HG03039 (cell line): Measurements from ENCODE around the gene C10orf67.

Experiments used
- ATAC-seq: cut with Tn5 transposase; IDR thresholded peaks from one replicate; pipeline ENCODE4 v1.9.1; 2021; ENCODE audit warnings: mild to moderate bottlenecking, moderate library complexity; ENCODE audit not compliant: unreplicated experiment

C10orf67 gene

DNA sequence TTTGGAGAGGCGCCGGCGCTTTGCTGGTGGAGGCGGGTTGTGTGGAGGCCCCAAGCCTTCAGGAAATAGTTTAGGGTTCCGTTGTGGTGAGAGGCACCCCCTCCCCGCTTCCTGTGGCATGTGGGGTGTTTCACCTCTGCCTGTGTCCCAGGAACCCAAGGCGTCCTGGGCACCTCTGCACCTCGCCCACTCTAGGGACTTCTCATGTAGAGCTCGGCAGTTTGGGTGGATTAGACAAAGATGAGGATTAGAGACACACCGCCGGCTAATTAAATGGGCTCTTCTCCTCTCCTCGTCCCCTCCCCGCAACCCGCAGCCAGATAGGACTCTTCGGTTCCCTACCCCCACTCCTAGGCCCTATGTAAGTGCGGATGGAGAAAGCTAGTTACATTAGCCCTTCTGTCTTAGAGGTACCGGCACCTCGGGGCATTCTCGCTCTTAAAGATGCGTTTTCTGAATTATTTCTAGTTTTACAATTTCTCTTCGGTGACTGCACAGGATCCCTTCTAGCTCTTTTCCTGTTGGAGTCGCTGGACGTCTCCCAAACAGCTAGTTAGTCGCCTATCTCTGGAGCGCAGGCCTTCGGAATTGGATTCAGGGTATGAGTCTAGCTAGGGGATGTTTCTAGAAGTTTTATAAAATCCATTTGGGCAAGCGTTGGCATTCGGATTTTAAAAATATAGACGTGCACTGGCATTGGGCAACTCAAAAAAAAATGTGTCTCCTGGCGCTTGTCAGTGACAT is 144.7 kb downstream of the C10orf67 start:
- ATAC-seq: no peak

DNA sequence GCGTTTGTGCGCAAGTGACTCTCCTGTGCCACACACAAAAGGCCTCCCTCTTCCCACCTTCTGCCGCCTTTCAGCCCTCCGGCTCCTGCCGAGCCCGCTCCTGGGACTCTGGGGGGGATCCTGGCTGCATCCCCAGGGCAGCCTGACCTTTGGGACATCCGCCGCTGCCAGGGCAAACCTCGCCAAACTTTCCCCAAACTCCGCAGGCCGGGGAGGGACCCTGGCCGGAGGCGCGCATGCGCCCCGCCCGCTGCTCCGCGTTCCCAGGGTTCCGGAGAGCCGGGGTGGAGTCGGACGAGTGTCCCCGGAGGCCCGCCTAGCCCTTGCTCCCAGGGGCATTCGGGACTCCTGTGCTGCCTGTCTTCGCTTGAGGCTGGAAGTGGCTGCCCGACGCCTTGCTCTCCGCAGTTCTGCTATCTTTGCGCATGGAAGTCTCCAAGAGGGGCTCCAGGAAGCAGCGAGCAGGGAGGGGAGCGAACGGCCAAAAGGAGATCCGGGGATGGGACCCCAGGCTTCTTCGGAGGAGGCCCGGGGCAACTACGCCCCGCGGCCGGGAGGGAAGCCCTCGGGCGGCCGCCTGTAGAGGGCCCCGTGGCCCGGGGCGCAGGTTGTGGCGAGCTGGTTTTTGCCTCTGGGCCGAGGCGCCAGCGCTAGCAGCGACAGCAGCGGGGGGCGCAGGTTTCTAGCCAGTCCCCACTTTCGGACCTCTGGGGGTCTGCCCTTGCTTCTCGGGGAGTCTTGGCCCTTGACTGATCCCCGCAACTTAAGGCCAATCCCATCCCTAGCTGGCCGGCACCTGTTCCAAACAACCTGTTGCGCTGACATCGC is 145.4 kb downstream of the C10orf67 start:
- no peak for ATAC-seq

DNA sequence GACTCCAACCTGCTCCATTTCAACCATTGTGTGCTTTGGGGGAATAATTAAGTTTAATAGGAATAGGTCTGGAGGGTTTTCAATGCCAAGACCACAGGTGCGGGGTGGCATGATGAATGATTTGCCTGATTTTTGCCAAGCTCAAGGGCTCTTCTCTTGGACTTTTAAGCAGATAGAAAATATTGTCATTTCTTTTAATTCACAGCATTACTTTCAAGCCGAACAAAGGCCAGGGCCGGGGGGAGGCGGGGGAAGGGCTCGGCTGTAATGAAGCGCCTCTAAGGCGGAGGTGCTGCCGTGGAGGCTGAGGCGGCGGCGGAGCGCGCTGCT is 146.0 kb downstream of the C10orf67 start:
- no peak for ATAC-seq

DNA sequence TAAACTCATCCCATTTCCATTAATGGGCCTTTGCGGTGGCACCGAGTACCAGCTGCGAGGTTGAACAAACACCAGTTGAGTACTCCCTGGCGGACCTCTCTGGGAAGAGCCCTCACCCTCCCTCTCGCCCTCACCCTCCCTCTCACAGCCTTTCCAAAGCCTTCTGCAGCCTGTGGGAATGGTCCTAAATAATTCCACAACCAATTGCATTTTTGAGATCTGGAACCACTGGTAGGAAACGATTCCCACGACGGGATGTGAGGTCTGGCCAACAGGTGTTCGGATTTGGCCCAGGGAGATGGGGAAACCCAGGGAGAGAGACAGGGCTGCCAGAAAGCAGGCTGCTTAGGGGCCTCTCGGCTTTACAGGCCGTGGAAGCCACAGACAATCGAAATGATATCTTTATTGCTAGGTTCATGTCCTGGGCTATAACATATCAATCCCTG is 147.2 kb downstream of the C10orf67 start:
- ATAC-seq: no peak

DNA sequence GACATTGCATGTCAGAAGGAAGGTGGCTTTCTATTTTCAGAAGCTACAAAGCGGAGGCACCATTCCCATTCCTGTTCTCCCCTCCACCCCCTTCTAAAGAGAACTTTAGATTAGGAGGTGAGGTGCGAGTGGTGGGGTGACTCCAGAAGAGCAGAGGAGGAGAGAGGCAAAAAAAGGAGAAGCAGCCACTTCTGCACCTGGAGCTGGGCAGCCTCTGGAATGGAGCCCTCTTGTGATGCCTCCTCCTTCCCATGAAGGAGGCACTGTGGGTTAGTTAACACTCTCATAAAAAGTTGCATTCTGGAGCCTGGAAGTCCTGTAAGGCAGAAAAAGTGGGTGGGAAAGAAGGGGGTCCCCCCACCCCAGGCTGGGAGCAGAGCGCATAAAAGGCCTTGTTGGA is 147.7 kb downstream of the C10orf67 start:
- no peak for ATAC-seq

DNA sequence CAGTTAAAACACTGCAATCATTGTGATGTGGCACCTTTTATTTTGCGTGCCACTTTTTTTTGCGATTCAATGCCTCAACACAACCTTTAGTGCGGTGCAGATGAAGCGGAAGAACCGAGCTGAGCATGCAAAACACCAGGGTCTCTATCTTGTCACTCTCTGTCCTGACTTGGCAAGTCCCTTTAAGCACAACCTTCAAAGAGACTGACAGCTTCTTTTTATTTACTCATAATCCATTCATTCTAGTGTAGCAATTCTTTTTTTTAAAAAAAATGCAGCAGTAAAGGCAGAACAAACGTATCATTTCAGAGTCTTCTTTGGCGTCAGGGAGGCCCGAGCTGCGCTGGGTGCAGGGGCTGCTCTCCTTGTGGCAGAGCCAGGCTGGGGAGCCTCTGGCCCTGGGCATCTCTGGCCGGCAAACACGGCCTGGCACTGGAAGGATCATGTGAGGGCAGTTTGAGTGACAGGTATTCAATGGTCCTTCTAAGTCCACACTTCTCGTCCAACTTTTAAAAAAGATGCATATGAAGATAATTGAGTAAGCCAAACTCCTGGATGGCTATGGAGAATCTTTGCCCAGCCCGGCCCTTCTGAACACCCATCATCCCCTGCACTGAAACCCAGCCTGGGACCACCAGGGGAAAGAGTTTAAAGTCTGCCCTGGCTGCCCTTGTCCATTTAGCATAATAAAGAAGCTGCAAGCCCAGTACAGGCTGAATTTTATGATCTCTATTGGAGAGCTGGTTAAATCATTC is 148.6 kb downstream of the C10orf67 start:
- no peak for ATAC-seq

DNA sequence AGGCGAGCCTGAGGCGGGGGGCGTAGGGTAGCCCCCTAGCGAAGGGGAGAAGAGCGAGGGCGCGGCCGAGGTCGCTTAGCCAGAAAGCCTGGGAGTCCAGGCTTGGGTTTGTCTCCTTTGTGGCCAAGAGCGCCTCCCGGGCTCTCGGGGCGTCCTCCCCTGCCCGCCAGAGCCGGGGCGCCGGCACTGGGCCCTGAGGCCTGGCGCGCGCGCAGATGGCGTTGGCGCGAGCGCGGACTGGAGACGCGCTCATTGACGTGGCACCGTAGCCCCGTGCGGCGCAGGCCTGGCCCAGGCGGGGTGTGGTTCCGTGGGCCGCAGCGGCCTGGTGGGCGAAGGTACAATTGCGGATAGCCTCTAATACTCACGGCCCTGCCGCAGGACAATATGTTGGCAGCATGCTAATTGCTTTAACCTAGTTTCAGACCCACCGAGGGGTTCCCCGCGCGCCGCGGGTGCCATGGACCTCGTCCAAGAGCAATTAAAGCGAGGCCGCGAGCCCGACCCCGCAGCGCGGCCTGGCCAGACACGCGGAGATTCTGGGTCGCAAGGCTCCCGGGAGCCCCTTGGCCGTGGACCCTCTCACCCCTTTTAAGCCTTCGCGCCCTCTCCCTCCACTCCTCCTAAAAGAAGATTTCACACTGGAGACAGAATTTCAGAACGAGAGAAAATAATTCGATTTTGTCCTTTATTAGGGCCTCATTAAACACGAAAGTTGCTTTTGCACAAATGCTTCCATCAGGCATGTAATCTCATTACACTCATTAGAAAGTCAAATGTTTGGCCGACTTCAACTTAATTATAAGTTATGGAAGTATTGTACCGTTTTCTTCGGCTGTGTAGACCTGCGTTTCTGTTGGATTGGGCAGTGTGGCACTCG is 149.4 kb downstream of the C10orf67 start:
- ATAC-seq: no peak

DNA sequence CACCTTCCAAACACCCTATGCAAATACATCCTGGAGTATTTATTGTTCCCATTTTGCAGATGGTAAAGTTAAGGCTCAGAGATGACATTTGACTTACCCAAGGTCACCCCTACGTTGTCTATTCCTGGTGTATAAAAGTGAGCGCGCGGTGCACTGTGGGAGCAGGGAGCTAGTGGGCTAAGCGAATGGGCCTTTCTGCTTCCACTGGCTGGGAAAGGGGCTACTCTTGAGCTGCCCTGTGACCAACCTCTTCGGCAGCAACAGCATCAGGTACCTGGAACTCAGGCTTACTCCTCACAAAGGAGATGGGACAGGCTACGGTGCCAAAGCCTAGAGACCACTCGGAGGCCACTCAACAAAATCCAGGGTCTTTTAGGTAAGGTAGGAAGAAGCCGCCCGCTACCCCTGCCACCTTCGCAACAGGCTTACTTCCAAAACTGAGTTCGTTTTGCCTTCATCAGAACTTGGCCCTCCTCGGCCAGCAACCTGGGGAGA is 150.1 kb downstream of the C10orf67 start:
- ATAC-seq: no peak

DNA sequence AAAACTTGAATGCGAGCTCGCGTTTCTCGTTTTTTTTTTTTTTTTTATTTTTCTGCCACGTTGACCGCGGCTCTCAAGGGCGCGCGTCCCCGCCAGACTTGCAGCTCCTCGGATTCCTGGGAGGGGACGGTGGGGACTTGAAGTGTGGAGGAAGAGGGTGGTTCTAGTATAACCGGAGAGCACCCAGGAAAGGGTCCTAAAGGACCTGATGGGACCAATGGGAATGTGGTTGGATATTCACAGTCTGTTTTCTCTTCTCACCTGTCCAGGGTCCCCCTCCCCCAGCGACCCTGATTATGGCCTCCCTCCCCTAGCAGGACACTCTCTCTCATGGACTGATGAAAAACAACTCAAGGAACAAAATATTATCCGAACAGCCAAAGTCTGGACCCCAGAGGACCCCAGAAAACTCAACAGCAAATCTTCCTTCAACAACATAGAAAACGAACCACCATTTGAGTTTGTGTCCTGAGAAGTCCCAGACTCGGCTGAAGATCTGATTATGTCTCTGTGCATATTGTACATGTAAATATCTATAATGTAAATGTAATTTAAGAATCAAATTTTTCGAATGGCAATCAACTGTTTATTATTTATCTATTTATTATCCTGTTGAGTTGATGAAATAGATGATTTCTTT is 151.0 kb downstream of the C10orf67 start:
- ATAC-seq: no peak

DNA sequence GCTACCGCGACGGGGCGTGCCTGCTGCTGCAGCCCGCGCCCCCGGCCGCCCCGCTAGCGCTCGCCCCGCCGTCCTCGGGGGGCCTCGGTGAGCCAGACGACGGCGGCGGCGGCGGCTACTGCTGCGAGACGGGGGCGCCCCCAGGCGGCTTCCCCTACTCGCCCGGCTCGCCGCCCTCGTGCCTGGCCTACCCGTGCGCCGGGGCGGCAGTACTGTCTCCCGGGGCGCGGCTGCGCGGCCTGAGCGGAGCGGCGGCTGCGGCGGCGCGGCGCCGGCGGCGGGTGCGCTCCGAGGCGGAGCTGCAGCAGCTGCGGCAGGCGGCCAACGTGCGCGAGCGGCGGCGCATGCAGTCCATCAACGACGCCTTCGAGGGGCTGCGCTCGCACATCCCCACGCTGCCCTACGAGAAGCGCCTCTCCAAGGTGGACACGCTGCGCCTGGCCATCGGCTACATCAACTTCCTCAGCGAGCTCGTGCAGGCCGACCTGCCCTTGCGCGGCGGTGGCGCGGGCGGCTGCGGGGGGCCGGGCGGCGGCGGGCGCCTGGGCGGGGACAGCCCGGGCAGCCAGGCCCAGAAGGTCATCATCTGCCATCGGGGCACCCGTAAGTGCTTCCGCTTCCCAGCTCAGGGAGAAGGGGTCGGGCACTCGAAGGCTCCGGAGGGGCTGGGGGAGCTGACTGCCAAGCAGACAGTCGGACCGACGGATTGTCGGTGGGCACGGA is 151.7 kb downstream of the C10orf67 start:
- no peak for ATAC-seq

DNA sequence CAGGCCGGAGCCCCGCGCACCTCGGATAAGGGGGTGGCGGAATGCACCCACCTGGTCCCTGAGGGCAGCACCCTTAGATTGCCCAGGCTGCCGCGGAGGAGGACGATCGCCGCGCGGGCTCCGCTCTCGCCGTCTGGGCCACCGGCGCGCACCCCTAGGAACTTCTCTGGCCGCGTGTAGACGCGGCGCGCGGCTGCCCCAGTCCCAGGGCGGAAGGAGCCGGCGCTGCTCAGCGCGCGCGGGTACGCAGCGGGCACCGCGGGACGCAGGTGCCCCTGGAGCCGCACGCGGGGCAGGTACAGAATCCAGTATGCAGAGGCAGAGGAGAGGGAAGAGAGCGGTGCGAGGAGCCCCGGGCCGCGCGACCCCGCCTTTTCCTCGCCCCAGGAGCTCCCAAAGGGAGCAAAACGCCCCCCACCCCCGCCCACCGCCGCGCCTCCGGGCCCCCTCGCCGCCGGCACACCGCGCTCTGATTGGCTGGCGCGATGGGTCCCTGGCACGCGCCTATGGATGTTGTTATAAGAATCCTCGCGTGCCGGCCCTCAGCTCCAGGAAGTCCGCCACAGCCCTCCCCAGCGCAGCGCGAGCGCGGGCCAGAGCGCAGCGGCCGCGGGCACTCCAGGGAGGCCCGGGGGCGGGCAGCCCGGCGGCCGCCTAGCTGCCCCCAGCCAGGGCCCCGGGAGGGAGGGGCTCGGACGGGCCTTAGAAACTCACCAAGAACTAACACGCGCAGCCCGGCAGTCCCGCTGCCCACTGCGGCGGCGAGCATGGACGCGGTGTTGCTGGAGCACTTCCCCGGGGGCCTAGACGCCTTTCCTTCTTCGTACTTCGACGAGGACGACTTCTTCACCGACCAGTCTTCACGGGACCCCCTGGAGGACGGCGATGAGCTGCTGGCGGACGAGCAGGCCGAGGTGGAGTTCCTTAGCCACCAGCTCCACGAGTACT is 152.6 kb downstream of the C10orf67 start, which contains the start of gene PTF1A:
TSS of gene PTF1A (plus strand) at position 549 of the 948 bp plus-strand sequence. CDS start at position 768, 219 bp downstream.
- ATAC-seq: no peak

DNA sequence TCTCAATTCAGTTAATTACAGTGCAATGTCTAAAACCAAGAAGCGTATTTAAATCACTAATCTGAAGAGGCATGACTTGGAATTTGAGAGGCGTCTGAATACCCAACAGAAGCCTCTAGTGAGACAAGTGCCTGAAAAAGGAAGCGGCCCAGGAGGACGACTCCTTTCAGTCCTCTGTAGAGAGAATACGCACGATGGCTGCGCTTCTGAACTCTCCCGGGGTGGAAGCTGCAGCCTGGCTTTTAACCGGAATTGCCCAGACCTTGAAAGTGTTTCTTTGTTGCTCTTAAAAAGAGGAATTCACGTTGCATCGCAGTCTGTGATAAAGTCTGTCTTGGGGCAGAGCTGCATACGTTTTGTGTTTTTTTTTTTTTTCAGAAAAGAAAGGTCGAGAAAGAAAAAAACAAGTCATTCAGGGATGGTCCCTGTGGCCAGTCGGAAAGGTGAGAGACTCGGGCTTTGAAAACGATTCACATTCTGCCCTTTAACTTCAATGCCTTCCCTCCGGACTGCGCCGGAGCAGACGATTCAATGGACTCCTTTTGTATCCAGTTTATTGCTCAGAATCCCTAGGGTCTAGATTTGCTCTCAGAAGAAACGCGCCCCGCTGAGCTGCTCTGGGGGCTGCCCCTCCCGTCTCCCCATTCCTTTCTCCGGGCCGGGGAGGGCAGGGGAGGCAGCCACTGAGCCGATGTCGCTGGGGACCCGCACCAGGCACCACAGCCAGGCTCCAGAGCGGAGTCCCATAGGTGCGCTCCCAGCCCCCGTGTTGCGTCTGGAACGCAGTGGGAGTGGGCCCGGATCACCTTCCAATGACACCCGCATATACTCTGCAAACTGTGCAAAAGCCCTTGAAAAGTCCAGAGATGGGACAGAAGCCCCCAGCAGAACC is 153.5 kb downstream of the C10orf67 start:
- ATAC-seq: no peak

DNA sequence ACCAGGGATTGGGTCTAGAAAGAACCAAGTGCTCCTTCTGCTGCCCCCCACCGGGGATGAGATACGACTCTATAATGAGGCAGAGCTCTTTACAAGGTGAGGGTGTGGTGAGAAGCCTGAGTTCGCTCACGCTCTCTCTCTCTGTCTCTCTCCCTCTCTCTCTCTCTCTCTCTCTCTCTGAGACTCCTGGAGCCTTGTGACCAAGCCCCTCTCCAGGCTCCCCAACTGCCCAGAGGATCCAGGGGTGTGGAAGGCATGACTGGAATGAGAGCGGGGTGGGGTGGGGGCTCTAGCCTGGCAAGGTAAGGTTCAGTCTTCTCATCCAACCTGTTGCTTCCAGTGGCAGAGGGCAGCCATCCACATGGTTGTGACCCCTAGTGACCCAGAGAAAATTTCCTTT is 155.6 kb downstream of the C10orf67 start:
- no peak for ATAC-seq

DNA sequence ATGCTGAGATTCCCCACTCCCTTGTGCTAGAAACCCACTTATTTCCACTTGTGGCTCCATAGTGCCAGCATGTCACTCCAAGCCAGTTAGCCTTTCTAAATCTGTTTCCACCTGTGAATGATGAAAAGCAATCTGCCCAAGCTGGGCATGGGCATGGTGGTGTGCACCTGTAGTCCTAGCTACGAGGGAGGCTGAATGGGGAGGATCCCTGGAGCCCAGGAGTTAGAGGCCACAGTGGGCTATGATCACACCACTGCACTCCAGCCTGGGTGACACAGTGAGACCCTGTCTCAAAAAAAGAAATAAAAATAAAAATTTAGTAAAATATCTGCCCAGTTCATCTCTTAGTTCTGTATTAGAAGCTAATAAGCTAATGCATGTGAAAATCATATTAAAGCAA is 157.4 kb downstream of the C10orf67 start:
- ATAC-seq: no peak

DNA sequence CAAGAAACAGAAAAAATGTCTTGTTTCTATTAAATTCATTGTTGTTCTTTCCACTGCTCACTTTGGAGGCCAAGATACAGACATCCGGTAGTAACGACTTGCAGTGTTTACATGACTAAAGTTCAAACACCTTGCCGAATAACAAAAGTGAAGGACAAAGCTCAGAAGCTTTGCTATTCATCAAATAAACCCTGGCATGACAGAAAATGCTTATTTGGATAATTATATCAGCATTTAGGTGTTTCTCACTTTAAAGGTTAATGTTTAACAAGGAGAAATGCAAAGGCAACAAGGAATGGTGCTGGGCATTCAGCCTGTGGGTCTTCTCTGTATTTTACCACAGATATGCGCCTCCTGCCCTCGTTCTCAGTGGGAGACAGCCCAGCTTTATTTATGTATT is 157.9 kb downstream of the C10orf67 start:
- ATAC-seq: no peak

DNA sequence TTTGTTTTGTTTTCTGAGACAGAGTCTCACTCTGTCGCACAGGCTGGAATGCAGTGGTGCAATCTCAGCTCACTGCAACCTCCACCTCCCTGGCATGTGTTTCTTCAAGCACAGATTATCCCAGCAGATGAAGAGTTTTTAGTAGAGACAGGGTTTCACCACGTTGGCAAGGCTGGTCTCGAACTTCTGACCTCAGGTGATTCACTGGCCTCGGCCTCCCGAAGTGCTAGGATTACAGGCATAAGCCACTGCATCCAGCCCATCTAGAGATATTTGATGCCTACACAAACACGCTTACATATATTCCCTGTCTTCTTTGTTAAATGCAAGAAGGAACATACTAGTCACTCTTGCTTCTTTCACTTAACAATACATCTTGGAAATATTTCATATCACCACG is 158.4 kb downstream of the C10orf67 start:
- no peak for ATAC-seq

DNA sequence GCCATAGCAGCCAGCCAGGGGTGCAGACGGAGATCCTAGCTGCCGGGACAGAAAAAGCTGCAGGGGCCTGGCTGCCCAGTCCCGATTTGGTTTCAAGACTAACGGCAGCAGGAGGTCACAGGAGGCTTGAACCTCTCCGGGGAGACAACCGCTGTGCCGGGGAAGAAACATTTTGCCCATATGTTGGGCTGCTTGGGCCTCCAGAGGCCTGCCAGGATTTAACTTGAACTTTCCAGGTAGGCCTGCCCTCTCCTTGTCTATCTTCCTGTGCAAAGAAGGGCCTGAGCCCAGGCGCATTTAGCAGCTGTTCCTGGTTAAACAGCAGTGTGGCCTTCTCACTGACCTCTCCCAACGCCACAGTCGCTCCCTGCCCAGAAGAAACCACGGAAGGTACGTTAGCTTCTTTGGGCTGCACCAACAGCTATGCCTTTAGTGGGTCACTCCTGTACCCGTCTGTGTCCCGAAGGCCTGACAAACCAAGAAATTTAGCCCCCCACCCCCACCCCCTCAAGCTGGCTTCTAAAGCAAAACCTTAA is 169.6 kb downstream of the C10orf67 start:
- ATAC-seq: no peak
